Stromal cell of bone marrow (primary cell): ENCODE results near the gene REV3L.

Source experiments
- DNase-seq: peaks from one replicate; pipeline ENCODE4 v3.0.0-alpha.2; 2012; ENCODE audit warnings: low read depth

The REV3L gene

GRCh38 chr6:111423055-111423633 lies 59.9 kb downstream of the REV3L start:
- no peak for DNase-seq

- no peak for DNase-seq
These were observed 63.9 kb downstream of the REV3L start for GRCh38 chr6:111418971-111419693.

- no peak for DNase-seq
These were observed 65.1 kb downstream of the REV3L start for GRCh38 chr6:111417946-111418345.

- no peak for DNase-seq
These were observed 65.8 kb downstream of the REV3L start for GRCh38 chr6:111417181-111417585.

DNA sequence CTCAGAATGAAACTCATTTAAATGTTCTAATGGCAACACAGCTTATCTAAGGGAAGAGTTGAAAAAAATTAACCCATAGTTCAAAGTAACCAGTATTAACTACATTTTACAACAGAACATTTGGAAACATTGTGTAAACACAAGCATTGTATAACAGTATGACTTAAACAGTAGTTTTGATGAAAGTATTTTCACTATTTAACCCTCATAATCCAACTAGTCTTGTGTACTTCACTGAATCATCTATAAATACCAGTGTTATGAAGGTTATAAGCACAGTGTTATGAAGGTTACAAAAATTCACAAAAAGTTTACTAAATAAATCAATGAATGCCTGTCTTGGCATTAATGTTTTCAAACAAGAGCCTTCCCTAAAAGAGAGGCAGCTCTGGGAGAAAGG lies 66.5 kb downstream of the REV3L start:
- DNase-seq: no peak

GRCh38 chr6:111414373-111414772 lies 68.6 kb downstream of the REV3L start:
- DNase-seq: no peak

- DNase-seq: no peak
These were observed 70.9 kb downstream of the REV3L start for GRCh38 chr6:111411978-111412566.

DNA sequence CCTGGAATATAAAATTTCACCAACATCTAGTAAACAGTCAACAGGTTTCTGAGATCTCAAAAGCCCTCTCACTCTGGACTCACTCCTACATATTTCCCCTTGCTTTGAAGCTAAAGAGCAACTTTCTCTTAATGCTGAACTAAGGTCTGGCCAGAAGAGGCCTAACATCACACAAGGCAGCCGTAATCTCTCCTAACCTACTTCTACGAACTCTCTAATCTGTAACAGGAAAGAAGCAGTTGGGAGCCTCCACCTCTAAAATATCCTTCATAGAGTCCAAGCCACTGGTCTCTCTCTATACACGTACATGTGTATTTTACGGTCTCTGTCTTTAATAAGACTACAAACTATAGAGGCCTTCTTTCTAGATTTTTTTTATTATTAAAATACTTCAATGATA lies 72.0 kb downstream of the REV3L start:
- DNase-seq: no peak

- DNase-seq: no peak
These were observed 72.6 kb downstream of the REV3L start for GRCh38 chr6:111410371-111410770.

GRCh38 chr6:111409430-111409829 lies 73.6 kb downstream of the REV3L start:
- DNase-seq: no peak

GRCh38 chr6:111407686-111408085 lies 75.3 kb downstream of the REV3L start:
- no peak for DNase-seq

- no peak for DNase-seq
These were observed 76.8 kb downstream of the REV3L start for GRCh38 chr6:111406200-111406721.

DNA sequence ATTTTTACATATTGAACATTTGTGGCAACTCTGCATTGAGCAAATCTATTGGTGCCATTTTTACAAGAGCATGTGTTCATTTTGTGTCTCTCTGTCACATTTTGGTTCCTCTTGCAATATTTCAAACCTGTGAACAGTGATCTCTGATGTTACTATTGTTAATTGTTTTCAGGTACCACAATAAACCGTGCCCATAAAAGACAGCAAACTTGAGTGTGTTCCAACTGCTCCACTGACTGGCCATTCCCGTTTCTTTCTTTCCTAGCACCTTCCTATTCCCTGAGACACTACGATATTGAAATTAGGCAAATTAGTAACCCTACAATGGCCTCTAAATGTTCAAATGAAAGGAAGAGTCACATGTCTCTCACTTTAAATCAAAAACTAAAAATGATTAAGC lies 79.6 kb downstream of the REV3L start:
- DNase-seq: no peak

- no peak for DNase-seq
These were observed 83.4 kb downstream of the REV3L start for GRCh38 chr6:111399626-111400025.

DNA sequence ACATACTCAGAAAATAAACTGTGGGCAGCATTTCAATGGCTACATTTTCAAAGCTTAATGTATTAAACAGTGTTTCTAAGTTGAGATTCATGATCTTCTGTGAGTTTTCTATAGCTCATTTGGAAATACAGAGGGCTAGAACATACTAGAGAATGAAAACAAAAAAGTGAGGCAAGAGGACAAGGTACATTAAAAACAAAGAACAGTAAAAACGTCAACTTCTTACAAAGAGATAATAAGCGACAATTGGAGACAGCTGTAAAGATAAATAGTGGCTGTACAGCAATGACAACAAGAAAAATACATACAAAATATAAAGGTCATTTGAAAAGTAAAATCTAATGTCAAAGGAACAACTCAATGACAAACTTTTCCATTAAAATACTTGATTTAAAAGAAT lies 94.3 kb downstream of the REV3L start:
- DNase-seq: no peak

- peak; percentile 13 for DNase-seq
These were observed 100.3 kb downstream of the REV3L start for GRCh38 chr6:111382476-111383294.

- DNase-seq: no peak
These were observed 101.3 kb downstream of the REV3L start for GRCh38 chr6:111381728-111382127.

- no peak for DNase-seq
These were observed 101.9 kb downstream of the REV3L start for GRCh38 chr6:111381123-111381522.

DNA sequence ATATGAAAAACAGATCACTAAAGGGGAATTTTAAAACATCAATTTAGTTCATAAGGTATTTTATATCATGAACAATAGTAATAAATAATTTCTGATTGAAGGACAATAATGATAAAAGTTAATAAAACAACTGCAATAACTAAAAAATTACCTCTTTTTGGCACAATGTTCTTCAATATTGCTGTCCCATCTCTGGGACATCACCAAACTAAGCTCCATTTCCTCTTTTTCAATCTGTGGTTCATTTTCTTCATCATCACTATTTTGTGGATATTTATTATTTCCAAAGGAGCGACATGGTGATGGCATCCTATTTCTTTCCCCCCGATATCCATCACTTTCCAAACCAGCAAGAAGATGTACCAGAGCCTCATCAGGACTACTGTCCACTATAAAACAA lies 103.2 kb downstream of the REV3L start:
- DNase-seq: no peak

- no peak for DNase-seq
These were observed 103.7 kb downstream of the REV3L start for GRCh38 chr6:111379302-111379701.

DNA sequence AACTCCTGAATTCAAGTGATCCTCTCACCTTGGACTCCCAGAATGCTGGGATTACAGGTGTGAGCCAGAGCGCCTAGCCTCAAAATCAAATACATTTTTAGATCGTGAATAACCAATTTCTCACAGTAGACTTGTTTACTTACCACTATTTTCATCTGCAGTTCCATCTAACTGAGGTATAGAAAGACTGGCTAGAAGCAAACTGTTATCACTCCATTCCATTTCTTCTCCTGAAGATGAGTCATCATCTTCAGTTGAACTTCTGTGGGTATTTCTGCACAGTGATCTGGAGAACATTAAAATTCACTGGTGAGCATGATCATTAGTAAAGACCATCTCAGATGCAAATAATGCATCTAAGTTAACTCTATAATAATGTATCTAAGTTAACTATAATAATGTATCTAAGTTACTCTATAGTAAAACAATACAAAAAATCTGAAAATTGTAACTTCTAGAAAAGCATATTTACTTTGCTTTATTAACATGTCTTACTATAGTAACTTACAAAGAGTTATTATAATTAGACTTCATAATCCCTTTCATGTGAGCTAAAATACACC lies 105.4 kb downstream of the REV3L start:
- no peak for DNase-seq

DNA sequence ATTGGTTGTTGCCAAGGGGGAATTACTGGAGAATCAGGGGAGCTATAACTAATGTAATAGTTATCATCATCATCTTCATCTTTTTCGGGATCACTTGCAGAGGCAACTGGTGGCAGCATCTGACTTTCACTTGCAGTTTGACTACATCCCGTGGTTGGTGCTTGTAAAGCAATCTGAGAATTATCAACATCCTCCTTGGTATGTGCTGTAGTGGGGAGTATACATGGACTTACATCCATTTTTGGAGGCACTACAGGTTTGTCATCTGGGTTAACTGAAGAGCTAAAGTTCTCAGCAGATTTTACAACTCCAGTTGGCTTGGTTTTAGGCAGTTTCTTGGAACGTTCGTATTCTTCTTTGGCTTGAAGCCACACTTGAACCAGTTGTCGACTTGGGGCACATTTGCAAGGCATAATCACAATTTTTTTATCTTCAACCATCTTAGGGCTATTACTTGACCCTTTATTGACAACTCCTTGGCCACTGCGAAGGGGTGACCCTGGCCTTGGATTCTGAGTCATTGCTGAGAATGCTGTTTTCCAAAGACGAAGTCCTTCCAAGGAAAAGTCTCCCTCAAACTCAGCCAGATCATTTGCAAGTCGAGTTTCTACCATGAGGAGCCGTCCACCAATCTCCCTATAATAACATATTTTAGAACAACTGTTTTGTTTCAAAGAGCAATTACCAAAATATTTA lies 115.5 kb downstream of the REV3L start:
- no peak for DNase-seq
